Gastroesophageal sphincter (tissue), 3 donors: ENCODE results near the gene EIF6.

ENCODE experiments used
- CTCF ChIP-seq, 4 experiments: fragments of 200-600 bp in 2 of 4; fragments of 450-650 bp in 2 of 4; sonication (generic) in 1 of 4; IDR thresholded peaks; one replicate each; pipeline ENCODE4 v1.5.1; 2017 to 2019; ENCODE audit warnings: antibody characterized with exemption in 4 of 4, mild to moderate bottlenecking in 2 of 4, moderate library complexity in 2 of 4
- POLR2A ChIP-seq, 2 donors: fragments of 450-650 bp; IDR thresholded peaks; one replicate each; pipeline ENCODE4 v1.6.1; 2017; ENCODE audit warnings: antibody characterized with exemption in 2 of 2, mild to moderate bottlenecking in 2 of 2, moderate library complexity in 1 of 2

DNA sequence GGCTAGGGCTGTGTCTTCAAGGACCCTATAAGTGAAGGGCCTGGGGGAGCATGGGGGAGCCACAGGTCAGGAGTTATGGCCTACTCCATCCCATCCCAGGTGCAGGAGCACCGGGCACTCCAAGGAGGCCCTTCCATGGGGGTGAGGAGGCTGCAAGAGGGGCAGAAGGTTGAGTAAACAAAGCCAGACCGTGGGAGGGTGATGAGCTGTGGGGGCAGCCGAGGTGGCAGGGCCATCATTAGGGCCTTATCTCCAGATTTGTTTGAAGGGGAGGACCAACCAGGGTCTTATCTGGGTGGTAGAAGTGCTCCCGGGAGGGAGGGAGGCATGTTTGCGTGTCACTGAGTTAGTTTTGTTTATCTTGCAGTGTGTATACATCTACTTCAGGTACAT is 9.7 kb upstream of the EIF6 start:
- no peak for TF ChIP-seq CTCF (IDR thresholded peaks at IDR 0.05)
- TF ChIP-seq POLR2A (IDR thresholded peaks at IDR 0.05) = no peak
